ENCODE data around the gene PEX5L. TPM values are rescaled to one million over a fixed set of nuclear protein-coding genes. Genes with fewer than 3 reads are reported as not detected.

PEX5L gene
- total RNA-seq, 2 donors from 2014 or later = not detected

DNA sequence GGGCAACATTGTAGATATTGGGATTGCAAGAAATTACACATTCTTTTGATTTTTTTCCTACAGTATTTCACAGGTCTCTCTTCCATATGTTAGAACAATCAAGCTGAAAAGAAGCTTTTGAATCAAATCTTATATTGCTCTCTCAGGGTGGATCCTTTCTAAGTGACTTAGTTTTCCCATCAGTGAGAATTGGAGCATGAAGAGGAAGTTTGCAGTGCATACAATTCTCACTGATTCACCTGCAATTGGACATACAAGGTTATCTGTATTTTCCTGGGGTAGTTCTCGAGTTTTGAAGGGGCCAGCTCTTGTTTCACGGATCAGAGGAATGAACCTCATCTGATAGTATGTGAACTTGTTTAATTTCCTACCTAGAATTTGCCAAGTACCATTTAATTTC is 150.8 kb downstream of the PEX5L start:
- Histone ChIP-seq H3K4me3 (no peak overlapping the region), H3K9me3 (no peaks in the 10 kb centered on the region), H3K36me3 (no peaks in the 10 kb centered on the region), H3K4me1 (ENCODE audit: control insufficient read depth in 1 of 2, low read depth in 2 of 2) (no peaks in the 10 kb centered on the region), H3K27ac (no peak overlapping the region), H3K27me3 (replicated peaks; ENCODE audit: insufficient read depth) (no peaks in the 10 kb centered on the region)
- DNase-seq (ENCODE audit: low spot score) (no peak), ATAC-seq (ENCODE audit: insufficient number of reproducible peaks, low FRiP score, low read depth) (no peak)
- TF ChIP-seq, protein P1, sequence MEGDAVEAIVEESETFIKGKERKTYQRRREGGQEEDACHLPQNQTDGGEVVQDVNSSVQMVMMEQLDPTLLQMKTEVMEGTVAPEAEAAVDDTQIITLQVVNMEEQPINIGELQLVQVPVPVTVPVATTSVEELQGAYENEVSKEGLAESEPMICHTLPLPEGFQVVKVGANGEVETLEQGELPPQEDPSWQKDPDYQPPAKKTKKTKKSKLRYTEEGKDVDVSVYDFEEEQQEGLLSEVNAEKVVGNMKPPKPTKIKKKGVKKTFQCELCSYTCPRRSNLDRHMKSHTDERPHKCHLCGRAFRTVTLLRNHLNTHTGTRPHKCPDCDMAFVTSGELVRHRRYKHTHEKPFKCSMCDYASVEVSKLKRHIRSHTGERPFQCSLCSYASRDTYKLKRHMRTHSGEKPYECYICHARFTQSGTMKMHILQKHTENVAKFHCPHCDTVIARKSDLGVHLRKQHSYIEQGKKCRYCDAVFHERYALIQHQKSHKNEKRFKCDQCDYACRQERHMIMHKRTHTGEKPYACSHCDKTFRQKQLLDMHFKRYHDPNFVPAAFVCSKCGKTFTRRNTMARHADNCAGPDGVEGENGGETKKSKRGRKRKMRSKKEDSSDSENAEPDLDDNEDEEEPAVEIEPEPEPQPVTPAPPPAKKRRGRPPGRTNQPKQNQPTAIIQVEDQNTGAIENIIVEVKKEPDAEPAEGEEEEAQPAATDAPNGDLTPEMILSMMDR (IDR thresholded peaks at IDR 0.05) = no peak

DNA sequence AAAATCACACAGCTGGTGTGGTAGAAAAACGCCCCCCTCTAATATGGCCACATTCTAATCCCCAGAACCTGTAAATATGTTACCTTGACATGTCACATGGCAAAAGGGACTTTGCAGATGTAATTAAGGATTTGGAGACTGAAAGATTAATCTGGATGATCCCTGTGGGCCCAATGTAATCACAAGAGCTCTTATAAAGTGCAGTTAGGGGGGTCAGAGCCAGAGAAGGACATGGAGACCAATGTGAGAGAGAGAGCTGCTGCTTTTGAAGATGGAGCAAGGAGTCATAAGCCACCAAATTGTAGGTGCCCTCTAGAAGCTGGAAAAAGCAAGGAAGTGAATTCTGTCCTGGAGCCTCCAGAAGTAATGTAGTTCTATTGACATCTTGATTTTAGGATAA is 152.6 kb downstream of the PEX5L start:
- no peaks in the 10 kb centered on the region for H3K9me3 ChIP-seq
- ATAC-seq (ENCODE audit: insufficient number of reproducible peaks, low FRiP score, low read depth) (no peak), DNase-seq (ENCODE audit: low spot score) (no peak)
- no peaks in the 10 kb centered on the region for H3K4me1 ChIP-seq (ENCODE audit: control insufficient read depth in 1 of 2, low read depth in 2 of 2)
- H3K27ac ChIP-seq = no peak overlapping the region
- no peaks in the 10 kb centered on the region for H3K27me3 ChIP-seq (replicated peaks; ENCODE audit: insufficient read depth)
- H3K36me3 ChIP-seq = no peaks in the 10 kb centered on the region
- TF ChIP-seq, protein P1 (IDR thresholded peaks at IDR 0.05) = no peak
- no peak overlapping the region for H3K4me3 ChIP-seq

DNA sequence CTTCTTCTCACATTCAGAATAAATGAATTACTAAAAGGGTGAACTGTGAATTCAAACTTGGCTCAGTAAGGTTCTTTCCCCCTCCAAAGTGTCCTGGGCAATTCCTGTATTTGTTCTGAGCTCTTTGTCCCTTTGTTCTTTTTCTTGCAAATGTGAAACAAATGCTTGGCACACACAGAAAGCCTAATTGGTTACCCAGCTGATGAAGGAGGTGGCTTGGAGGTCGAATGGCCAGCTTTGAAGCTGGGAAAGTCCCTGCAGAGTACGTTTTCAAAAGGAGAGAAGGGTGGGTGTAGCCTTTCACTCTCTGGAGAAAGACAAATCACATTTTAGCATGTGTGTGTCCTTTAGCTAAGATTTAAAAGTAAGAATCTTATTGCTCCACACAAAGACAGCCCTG is 154.4 kb downstream of the PEX5L start:
- H3K9me3 ChIP-seq = no peaks in the 10 kb centered on the region
- H3K4me1 ChIP-seq (ENCODE audit: control insufficient read depth in 1 of 2, low read depth in 2 of 2) = no peaks in the 10 kb centered on the region
- ATAC-seq (ENCODE audit: insufficient number of reproducible peaks, low FRiP score, low read depth) = no peak
- no peaks in the 10 kb centered on the region for H3K36me3 ChIP-seq
- no peak for DNase-seq (ENCODE audit: low spot score)
- no peak overlapping the region for H3K27ac ChIP-seq
- TF ChIP-seq, protein P1 (IDR thresholded peaks at IDR 0.05) = no peak
- no peaks in the 10 kb centered on the region for H3K27me3 ChIP-seq (replicated peaks; ENCODE audit: insufficient read depth)
- H3K4me3 ChIP-seq = no peak overlapping the region

DNA sequence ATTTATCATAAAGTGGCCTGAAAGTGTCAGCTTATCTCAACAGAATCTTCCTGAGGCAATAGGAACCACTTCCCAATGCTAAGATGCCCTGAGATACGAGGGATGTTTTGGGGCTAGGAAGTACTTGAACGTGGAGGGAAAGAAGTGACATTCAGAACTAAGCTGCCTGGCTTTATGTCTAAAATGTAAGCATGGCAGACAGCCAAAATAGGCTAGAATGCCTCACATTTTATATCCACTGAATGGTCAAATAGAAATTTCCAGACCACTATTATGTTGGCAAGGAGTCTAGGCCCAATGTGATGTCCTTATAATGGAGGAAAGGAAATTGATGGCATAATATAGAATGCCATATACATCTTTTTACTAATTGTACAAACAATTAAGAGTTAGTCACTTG is 154.9 kb downstream of the PEX5L start:
- H3K27ac ChIP-seq = no peak overlapping the region
- TF ChIP-seq, protein P1 (IDR thresholded peaks at IDR 0.05) = no peak
- H3K4me3 ChIP-seq = no peak overlapping the region
- H3K36me3 ChIP-seq = no peaks in the 10 kb centered on the region
- no peaks in the 10 kb centered on the region for H3K27me3 ChIP-seq (replicated peaks; ENCODE audit: insufficient read depth)
- no peaks in the 10 kb centered on the region for H3K4me1 ChIP-seq (ENCODE audit: control insufficient read depth in 1 of 2, low read depth in 2 of 2)
- H3K9me3 ChIP-seq = no peaks in the 10 kb centered on the region
- no peak for ATAC-seq (ENCODE audit: insufficient number of reproducible peaks, low FRiP score, low read depth)
- no peak for DNase-seq (ENCODE audit: low spot score)

DNA sequence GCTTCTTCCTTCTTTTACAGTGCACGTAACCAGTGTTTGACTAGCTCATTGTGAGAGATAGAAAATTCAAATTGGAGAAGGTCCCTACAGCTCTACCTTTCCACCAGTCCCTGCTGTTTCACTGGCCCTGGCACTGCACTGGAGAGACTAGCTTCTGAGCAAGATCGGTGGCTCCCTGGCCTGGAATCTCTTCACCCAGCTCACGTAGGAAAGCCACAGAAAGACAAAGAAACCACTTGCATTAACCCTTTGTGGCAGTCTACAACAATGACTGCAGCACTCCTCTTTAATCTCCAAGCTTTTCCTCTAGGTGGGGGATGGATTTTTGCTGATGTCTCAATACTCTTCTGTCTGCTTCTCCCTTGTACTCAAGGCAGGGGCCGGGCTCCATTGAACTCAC is 155.9 kb downstream of the PEX5L start:
- Histone ChIP-seq H3K9me3 (no peaks in the 10 kb centered on the region), H3K36me3 (no peaks in the 10 kb centered on the region), H3K27ac (no peak overlapping the region), H3K4me3 (no peak overlapping the region), H3K27me3 (replicated peaks; ENCODE audit: insufficient read depth) (no peaks in the 10 kb centered on the region), H3K4me1 (ENCODE audit: control insufficient read depth in 1 of 2, low read depth in 2 of 2) (no peaks in the 10 kb centered on the region)
- ATAC-seq (ENCODE audit: insufficient number of reproducible peaks, low FRiP score, low read depth) (no peak), DNase-seq (ENCODE audit: low spot score) (no peak)
- TF ChIP-seq, protein P1 (IDR thresholded peaks at IDR 0.05) = no peak

Measured in thoracic aorta (tissue), 2 donors.